IPS-NIHi7 (cell line): ENCODE results near the gene HOXA10.

Experiments used
- DNase-seq: peaks from one replicate; pipeline ENCODE4 v3.0.0; 2012; ENCODE audit warnings: mixed read lengths; ENCODE audit errors: extremely low spot score

Gene HOXA10

DNA sequence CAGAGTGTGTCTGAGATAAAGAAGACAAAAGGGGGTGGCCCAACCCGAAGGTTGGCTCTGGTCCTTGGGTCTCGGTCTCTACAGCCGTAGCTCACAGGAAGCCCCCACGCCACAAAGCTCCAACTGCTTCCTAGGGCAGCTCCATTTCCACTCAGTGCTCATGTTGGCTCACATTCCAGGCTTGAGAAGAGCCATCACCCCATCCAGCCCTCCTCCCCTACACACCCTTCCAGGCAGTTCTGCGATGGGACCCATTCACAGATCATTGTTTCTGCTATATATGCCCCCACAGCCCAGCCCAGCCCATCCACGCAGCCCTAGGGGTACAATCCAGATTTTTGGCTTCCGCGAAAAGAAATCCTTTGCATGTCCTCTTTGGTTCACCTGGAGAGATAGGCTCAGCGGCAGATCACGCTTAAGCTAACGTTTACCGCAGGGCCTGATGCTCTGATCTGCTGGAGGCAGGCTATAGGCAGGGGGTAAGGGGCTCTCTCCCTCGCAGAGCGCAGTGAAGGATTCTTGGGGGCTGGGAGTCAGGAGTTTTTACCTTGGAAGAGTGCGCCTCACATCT lies 17.1 kb upstream of the HOXA10 start:
- DNase-seq = no peak

DNA sequence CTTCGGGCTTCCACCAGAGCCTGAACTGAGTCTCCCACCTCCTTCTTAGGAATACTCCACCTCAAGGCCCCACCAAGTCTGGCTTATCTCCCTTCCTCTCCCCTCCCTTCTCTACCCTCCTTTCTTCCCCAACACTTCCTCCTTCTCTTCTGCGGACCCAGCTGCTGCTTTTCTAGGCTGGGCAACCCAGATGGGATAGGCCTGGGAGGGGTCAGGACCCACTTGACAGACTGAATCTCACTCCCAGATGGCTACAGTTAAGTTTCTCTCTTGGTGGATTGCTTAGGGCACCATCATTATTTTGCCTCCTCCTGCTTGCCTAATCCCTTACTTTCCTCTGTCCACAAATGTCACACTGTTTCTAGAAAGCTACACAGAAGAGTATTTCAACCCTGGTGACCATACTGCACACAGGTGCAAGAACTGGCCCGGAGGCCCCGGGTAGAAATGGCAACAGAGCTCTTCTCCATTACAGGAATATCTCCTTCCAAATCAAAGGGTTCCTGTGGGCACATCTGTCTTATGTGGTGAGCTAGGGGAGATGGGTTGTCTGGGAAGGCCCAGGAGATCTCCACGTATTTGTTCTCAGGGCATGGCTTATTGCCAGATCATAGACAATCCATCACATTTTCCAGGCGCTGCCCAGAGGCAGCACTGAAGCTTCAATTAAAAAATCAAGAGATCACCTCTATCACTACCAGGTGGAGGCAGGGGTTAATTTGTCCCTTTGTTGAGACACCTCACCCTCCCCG lies 16.1 kb upstream of the HOXA10 start:
- no peak for DNase-seq

DNA sequence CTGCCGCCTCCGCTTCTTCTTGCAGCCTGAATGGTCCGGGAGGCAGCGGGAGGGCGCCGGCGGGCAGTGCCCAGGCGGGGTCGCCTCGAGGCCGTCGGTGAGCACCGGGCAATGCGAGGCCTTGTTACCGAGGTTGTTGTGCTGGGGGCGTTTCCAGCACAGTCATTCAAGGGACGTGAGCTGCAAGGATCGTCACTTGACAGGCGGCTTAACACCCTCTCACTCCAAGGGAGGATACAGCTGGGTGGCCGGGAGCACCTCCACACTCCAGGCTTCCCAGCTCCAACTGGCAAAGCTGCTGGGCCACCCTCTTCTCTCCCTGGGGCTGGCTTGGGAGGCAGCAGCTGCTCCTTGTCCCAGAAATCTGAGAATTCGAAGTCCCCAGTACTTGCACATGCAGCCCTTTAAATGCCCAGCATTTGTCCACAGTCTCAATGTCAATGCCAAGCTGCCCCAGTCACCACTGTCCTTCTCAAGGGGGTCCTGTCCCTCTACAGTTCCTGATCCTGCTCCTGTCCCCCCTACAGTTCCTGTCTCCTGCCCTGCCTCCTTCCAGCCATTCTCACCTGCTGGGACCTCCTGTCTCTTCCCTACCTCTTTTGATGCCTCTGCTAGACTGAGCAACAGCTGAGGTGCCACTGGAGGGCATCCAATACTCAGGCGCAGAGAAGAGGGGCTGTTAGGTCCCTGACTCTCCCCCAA lies 15.3 kb upstream of the HOXA10 start:
- no peak for DNase-seq

DNA sequence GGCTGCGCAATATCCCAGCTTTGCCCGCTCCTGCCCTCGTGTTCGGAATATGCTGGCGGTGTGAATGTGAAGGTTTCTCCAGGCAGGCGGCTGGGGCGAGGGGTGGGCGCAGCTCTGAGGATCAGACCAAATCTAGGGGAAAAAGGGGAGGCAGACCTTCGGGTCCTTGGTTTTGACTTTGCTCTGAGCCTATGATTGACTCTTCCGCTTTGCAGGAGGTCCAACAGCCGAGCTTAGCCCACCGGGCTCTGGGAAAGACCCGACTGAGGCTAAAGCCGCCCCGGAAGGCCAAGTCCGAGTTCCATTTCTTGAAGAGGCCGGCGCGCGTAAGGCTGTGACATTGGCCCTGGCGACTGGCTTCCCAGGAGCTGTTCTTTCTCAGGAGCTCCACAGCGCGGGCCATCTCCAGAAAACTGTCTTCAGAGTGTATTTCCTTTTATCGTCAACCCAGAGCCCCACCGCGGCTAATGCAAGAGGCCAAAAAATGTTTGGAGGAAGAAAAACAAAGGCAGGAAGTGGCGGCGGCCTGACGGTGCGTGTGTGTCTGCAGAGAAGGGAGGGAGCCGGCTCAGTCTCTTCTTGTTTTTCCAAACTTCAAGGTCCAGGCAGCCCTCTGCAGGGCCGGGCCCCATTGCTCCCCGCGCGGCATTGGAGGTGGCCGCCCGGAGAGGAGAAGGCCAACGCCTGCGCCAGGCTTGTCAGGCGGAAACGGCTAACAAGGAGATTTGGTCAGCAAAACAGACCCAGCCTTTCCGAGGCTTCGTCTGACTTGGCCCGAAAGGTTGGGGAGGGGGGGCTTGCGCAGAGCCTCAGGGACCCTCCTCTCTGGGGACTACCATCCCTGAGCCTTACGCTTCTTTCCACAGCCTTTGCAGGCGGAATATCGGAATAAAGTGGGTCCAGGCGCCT lies 14.5 kb upstream of the HOXA10 start:
- DNase-seq = no peak

DNA sequence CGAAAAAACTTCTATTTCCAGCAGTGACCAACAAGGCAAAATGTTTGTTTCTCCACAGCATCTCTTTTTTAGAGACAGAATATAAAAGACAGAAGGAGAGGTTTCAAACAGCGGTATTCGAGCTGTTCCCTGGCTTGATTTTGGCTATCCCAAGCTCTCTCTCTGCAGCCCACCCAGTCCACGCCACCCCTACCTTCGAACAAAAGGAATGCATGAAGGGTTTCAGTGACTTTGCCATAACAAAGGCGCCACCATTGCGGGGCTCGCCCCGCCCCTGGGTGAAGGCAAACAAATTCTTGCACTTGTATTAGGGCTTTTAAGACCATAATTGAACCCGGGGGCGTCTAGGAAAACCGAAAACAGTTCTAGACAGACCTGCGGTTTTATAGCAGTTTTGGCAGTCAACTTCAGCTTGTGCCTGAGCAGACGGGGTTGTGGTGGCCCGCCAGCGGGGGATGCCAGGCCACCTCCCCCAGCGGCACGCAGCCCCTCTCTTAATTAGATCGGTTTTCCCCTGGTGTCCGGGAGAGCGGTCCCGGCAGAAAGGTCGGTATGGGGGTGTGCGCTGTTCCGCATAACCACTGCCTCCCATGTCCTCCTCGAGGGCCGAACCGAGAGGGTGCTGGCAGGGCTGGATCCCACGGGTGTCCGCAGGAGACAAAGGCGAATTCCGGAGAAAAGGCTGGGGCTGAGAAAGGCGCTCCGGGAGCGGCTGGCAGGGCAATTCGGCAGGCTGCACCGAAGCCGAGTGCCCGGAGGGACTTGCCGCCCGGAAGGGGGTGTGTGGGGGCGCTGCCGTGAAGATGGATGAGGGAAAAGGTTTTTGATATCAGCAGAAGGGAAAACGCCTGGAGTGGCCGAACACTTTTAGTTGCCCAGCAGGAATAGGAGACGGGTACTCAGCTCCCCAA lies 13.6 kb upstream of the HOXA10 start:
- no peak for DNase-seq

DNA sequence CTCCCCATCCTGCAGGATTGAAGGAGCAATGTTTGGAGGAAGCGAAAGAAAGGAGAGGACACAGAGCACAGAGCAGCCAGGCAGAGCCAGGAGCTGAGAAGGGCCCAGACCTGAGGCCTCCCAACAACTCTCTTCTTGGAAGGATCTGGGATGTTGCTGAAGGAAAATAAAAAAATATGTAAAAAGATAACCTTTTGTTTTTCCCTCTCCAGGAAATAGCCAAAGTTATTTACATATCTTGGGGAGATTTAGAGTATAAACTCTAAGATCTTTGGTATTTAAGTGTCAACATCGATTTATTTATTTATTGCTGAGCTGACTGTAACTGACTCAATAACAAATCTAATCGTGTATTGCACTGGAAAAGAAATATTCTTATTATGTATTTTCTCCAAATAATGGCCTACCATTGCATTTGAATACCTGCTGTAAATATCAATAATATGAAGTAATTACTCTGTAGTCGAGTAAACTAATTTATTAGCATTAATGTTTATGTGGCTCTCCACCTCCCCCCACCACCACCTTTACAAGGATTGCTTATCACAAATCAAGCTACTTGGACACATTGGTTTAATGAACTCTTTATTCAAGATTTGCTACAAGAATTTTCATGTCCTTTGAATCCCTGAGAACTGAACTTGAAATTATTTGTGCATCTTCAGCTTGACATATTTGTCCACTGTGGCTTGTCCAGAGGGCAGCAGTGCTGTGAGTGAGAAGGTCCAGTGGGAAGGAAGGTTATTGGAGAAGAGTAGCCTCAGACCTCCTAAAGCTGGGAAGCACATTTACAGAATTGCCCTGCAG lies 12.8 kb upstream of the HOXA10 start:
- DNase-seq = no peak

DNA sequence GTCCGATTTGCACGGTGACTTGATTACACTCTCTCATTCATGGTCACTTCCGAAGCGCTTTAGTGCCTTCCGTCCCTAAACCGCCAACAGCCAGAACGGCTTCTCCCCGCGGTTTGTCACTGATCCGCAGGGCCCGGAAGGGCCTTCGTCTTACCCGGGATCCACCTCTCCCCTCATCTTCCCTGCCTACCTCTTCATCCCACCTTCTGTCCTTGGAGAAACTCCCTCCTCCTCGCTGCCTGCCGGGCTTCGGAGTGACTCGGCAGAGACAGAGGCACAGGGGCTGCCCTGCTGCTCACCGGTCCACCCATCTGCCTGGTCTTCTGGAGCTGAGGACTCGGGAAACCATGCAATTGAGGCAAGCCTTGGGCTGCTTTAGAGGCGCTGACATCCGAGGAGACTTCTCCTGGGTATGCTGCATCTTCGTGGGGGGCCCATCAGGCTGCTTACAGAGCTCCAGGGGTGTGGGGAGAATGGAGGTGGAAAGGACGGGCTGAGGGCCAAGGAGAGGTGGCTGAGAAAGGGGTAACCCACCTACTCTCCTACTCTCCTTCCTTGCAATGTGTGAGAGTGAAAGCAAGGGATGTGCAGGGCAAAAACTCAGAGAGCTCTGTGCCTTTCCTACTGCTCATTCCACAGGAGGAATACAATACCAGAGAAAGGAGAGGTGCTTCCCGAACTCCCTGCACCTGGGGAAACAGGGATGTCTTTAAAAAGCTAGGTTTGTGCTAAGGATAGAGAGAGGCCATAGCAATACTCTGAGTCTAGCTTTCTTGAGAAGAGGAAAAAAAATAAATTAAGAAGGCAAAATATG lies 11.9 kb upstream of the HOXA10 start:
- no peak for DNase-seq

DNA sequence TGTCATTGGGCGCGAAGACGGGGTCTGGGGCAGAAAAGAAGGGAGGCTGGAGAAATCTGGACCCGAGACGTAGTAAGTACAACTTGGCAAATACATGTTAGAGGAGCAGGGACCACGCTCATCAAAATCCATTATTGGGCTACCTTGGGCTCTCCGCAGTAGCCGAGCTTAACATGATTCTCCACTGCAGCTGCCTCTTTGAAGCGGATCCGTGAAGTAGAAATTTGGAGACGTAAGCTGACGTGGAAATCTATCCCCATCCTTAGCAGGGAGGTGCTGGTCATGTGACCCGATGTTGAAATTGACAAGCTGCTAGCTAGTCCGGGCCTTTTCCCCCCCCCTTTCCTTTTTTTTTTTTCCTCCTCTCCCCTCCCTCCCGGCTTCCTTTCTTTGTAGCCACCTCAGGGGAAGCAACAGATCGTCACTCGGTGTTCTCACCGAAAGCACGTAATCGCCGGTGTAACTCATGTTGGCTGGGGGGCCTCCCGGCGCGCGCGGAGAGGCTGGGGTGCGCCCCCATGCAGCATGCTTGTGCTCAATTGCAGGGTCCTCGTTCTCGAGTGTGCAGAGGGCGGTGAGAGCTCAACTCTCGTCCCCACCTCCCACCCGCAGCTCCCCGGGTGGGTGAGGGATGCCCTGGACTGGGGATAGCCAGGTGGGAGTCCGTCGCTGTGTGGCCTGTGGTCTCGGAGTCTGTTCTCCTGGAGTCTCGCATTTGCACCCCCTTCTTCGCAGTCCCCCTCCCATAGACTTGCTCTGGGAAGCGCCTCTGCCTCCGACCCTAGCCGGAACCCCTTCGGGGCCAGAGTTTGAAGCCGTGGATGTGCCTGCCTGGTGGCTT lies 11.1 kb upstream of the HOXA10 start, which contains the start of gene HOXA11:
HOXA11 (minus strand) TSS at position 220 of the 841 bp plus-strand sequence; CDS start at position 132, 88 bp downstream.
- no peak for DNase-seq

DNA sequence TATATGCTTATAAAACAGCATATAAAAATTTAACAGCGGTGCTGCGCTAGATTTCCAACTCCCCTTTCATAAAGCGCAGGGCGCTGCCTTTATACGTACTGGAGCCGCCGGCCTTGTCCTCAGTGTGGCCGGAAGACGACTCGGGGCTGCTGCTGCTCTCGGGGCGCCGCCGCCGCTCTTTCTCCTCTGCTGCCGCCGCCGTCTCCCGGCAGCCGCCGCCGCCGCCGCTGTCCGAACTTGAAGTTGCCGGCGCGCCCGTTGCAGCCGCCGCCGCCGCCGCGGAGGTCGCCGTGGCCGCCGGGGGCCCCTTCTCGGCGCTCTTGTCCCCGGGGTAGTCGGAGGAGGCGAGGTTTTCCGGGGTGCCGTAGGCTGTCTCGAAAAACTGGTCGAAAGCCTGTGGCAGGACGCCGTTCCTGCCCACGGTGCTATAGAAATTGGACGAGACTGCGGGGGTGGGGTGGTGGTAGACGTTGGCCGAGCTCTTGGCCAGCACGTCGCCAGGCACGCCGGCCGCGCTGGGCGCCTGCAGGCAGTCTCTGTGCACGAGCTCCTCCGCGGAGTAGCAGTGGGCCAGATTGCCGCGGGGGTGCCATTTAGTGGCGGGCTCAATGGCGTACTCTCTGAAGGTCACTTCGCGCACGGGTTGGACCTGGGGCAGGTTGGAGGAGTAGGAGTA lies 10.4 kb upstream of the HOXA10 start:
- no peak for DNase-seq

DNA sequence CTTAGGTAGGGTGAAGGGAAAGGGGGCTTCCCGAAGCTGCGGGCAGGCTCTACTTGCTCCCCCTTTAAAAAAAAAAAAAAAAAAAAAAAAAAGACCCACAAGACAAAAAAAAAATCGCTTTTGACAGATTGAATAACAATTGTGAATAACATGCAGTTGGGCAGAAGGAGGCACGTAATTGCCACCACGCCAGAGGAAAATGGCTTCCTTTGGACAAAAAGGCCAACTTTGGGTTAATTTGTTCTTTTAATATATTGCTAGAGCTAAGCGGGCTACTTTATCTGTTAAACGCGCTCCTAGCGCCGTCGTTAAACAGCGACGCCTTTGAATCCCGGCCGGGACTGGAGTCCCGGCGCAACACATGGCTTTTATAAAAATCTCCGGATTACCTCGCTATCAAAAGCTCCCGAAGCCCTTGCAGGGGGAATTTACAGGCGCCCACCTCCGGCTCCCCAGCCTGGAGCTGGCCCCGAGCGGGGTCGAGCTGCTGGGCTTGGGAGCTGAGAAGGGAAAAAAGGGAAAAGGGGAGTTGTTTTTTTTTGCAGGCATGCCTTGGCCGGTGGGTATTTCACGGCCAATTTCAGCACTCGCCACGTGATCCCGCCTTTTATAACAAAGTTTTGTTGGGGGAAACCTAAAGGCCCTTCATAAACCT lies 9.7 kb upstream of the HOXA10 start:
- no peak for DNase-seq

DNA sequence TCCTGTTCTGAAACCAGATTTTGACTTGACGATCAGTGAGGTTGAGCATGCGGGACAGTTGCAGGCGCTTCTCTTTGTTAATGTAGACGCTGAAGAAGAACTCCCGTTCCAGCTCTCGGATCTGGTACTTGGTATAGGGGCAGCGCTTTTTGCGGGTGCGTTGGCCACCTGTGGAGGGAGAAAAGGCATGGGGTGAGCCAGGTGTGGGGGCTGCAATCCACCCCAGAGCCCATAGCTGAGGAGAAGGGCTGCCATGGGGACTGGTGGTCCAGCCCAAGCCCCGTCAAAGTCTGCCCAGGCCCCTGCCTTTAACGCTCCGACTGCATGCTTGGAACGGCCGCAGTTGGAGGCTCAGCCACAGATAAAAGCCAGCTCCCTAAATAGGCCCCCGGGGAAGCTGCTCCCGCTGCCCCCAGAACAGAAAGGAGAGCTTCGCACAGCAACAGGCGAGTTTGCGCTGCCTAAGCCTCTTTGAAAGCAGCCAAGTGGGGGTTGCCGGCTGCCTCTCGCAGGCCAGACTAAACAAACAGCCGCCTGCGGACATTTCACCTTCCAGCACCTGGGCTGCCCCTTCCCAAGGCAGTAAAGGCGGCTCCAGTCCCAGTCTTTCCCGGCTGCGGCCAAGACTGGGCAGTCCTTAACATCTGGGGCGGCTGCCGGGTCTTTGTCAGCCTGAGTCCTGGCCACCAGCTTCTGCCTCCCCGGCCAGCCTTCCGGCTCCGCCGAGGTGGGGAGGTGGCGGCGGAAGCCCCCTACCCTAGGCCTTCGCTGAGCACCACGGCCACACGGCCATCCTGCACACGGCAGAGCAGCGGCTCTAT lies 9.0 kb upstream of the HOXA10 start:
- no peak for DNase-seq

DNA sequence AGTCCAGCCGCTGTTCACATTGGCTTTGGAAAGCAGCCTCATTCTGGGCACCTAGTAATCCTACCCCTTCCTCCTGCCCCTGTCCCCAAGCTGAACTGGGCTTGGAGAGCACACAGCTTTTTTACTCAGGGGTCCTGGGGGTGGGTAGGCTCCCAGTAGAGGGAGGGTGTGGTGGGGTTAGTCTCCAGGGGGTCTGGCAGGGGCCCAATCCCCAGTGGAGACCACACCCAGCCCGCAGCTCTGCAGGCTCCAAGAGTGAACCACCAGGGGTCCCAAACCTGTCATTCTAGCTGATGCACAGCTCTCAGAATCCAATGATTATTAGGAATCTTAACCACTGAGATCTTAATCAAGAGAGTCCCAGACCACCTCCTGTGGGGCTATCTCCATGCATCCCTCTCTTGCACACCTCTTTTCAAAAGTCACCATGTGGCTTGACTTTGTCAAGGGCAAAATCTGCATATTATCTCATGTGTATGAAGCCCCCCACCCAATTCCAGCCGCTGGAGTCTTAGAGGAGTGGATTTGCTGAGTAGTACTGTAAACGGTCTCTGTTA lies 8.2 kb upstream of the HOXA10 start:
- no peak for DNase-seq

DNA sequence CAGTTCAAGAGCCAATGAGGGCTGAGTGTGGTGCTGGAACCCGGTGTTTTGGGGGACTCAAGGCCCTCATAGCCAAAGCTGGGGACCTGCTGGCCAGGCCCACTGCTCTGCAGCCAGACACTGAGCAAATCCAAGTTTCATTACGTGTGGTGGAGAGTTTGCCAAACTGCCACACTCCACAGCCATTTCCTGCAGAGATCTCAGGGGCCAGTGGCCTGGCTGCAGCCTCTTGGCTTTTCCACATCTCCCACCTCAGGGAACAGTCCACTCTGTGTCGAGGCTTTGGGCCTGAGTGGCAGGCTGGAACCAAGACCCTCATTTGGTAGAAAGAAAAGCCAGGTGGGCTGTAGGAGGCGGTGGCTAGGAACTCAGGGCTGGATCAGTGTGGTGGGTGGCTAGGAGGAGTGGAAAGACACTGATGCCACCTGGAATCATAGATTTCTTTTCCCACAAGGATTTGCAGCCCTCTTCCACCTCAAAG lies 7.7 kb upstream of the HOXA10 start:
- no peak for DNase-seq

DNA sequence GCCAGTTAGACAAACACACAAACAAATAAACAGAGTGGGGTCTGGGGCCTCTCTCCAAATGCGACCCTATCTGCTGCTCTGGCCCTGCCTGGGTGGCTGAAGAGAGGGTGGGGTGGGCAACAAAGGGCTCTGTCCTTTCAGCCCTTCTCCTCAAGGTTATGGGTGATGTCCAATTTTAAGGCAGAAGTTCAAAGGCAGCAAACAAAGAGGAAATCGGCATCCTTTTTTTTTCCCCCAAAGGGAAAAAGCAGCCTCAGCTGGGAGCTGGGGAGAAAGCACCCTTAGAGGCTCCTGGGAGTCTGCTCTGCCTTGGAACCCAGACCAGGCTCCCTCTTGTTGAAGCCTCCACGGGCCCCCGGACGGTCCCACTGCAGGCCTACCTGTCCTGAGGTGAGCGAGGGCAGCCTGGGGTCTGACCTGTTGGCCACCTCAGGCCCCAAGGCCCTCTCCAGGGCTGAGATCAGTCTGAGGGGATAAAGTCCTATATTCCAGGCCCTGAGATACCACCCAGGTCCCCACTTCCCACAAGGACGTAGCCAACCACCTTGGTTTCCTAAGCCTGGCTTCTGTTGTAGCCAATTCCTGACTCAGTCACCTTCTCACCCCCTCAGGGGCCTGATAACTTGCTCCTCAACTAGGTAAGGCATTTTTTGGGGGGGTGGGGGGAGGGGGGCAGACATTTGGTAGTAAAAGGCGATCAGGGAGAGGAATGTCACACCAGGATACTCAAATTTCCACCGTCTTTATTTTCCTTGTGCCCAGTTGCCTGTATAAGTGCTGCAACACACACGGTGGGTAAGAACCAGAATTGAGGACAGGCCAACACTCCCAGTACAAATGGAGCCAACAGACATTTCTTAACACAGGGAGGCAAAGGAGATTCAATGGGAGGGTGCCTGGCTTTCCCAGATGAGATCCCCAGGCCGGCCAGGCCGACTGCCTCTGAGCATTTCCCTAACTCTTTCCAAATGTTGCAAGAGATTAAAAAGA lies 6.6 kb upstream of the HOXA10 start:
- DNase-seq = no peak
